COLO668 (cell line): ENCODE results near the gene NPFFR1.

Experiments used
- DNase-seq: peaks from one replicate; lab custom pipeline; 2025; ENCODE audit not compliant: unreplicated experiment; lab: John Stamatoyannopoulos, UW

The NPFFR1 gene

GRCh38 chr10:70289739-70290138, 5.9 kb upstream of the NPFFR1 start:
- DNase-seq, result no peak

GRCh38 chr10:70286616-70287015, 2.8 kb upstream of the NPFFR1 start:
- no peak for DNase-seq

GRCh38 chr10:70285476-70285831, 1.6 kb upstream of the NPFFR1 start:
- DNase-seq, result no peak

- no peak for DNase-seq
Measured at GRCh38 chr10:70284542-70285475, 1.0 kb upstream of the NPFFR1 start.

GRCh38 chr10:70283071-70283444, 746 bp downstream of the NPFFR1 start:
- no peak for DNase-seq

- DNase-seq, result no peak
Measured at GRCh38 chr10:70281609-70282008, 2.2 kb downstream of the NPFFR1 start.

- DNase-seq, result no peak
Measured at GRCh38 chr10:70280099-70280498, 3.7 kb downstream of the NPFFR1 start.

GRCh38 chr10:70277396-70278030, 6.3 kb downstream of the NPFFR1 start:
- DNase-seq, result no peak

GRCh38 chr10:70274643-70275042, 9.2 kb downstream of the NPFFR1 start:
- DNase-seq, result no peak

- DNase-seq, result no peak
Measured at GRCh38 chr10:70272925-70273316, 10.9 kb downstream of the NPFFR1 start.

- DNase-seq, result no peak
Measured at GRCh38 chr10:70271996-70272924, 11.5 kb downstream of the NPFFR1 start.

GRCh38 chr10:70270952-70271351, 12.9 kb downstream of the NPFFR1 start:
- DNase-seq, result no peak

GRCh38 chr10:70269741-70270140, 14.1 kb downstream of the NPFFR1 start:
- DNase-seq, result no peak

- no peak for DNase-seq
Measured at GRCh38 chr10:70268376-70268775, 15.4 kb downstream of the NPFFR1 start.

GRCh38 chr10:70267161-70267933, 16.5 kb downstream of the NPFFR1 start:
- DNase-seq, result peak; percentile 2

GRCh38 chr10:70266701-70267100, 17.1 kb downstream of the NPFFR1 start:
- no peak for DNase-seq

- no peak for DNase-seq
Measured at GRCh38 chr10:70266056-70266455, 17.7 kb downstream of the NPFFR1 start.

- peak; percentile 17 for DNase-seq
Measured at GRCh38 chr10:70265032-70265689, 18.6 kb downstream of the NPFFR1 start.

- no peak for DNase-seq
Measured at GRCh38 chr10:70260734-70261133, 23.1 kb downstream of the NPFFR1 start.

- DNase-seq, result no peak
Measured at GRCh38 chr10:70260259-70260658, 23.5 kb downstream of the NPFFR1 start.
